Measurements from ENCODE around the gene ST8SIA2. TPM values are rescaled to one million over a fixed set of nuclear protein-coding genes. Genes with fewer than 3 reads are reported as not detected.

The ST8SIA2 gene
- total and polyA plus RNA-seq, 4 donors = not detected

DNA sequence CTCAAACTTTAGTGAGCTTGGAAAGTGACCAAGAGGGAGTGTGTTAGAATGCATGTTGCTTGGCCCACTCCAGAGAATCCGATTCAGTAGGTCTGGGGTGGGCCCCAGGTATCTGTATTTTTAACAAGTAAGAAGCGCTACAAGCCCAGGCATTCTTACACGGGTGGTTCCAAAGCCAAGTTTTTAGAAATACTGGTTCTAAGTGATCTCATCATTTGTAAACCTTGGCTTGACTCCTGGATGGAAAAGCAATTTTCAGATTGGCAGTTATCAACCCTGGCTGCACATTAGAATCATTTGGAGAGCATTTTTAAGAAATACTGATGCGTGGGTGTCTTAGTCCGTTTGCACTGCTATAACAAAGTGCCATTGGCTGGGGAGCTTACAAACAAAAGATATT is 27.3 kb upstream of the ST8SIA2 start:
- 87% methylated on average over 5 of the region's 5 CpGs for WGBS
- Histone ChIP-seq H3K9me3 (ENCODE audit: control insufficient read depth in 4 of 4, low read length in 3 of 4) (peaks cover 0 to 3% (median 0%) of the 10 kb centered on the region in 4 donors), H3K27ac (ENCODE audit: low read depth in 1 of 2, low read length in 2 of 2) (no peak overlapping the region), H3K36me3 (ENCODE audit: control insufficient read depth in 4 of 4, insufficient read depth in 3 of 4, low read depth in 1 of 4, low read length in 3 of 4) (no peaks in the 10 kb centered on the region), H3K9ac (ENCODE audit: low read depth in 1 of 2, low read length in 2 of 2) (no peak overlapping the region), H3K27me3 (ENCODE audit: control insufficient read depth in 4 of 4, insufficient read depth in 4 of 4, low read length in 3 of 4) (peaks cover 0 to 3% (median 0%) of the 10 kb centered on the region in 4 donors), H3K4me3 (ENCODE audit: low read depth in 1 of 3, low read length in 3 of 3) (no peak overlapping the region), H3K4me1 (ENCODE audit: control insufficient read depth in 4 of 4, insufficient read depth in 4 of 4, low read length in 3 of 4) (no peaks in the 10 kb centered on the region)
- no peak for TF ChIP-seq HNF4G (IDR thresholded peaks at IDR 0.05)
- TF ChIP-seq, protein P1, sequence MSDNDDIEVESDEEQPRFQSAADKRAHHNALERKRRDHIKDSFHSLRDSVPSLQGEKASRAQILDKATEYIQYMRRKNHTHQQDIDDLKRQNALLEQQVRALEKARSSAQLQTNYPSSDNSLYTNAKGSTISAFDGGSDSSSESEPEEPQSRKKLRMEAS (IDR thresholded peaks at IDR 0.05) = no peak
- TF ChIP-seq, protein P2, sequence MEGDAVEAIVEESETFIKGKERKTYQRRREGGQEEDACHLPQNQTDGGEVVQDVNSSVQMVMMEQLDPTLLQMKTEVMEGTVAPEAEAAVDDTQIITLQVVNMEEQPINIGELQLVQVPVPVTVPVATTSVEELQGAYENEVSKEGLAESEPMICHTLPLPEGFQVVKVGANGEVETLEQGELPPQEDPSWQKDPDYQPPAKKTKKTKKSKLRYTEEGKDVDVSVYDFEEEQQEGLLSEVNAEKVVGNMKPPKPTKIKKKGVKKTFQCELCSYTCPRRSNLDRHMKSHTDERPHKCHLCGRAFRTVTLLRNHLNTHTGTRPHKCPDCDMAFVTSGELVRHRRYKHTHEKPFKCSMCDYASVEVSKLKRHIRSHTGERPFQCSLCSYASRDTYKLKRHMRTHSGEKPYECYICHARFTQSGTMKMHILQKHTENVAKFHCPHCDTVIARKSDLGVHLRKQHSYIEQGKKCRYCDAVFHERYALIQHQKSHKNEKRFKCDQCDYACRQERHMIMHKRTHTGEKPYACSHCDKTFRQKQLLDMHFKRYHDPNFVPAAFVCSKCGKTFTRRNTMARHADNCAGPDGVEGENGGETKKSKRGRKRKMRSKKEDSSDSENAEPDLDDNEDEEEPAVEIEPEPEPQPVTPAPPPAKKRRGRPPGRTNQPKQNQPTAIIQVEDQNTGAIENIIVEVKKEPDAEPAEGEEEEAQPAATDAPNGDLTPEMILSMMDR (IDR thresholded peaks at IDR 0.05; ENCODE audit: low read depth, low read length, missing input control) = no peak
- no peak for TF ChIP-seq HNF4A (conservative IDR thresholded peaks at IDR 0.05)
- no peak for TF ChIP-seq EGR1 (IDR thresholded peaks at IDR 0.05; ENCODE audit: low read depth in 2 of 2)
- no peak for DNase-seq (ENCODE audit: low spot score)

DNA sequence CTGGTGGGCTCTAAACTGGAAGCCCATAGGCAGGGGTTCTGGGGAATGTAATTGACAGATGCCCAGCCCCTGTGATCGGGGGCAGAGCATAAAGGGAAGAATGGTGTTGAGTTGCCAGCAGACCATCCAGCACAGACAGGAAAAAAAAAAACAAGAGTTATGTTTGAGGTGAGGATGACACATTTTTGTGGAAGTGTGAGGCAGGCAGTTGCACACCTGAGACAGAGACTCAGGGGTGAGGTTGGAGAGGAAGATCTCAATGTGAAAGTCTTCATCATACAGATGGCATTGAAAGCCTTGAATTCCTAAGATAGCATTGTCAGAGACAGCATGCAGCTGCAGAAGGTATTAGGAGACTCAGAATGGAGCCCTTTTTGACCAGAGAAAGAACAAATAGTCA is 18.6 kb upstream of the ST8SIA2 start:
- TF ChIP-seq, protein P3, sequence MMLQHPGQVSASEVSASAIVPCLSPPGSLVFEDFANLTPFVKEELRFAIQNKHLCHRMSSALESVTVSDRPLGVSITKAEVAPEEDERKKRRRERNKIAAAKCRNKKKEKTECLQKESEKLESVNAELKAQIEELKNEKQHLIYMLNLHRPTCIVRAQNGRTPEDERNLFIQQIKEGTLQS (IDR thresholded peaks at IDR 0.05) = no peak
- no peak for TF ChIP-seq NR2F2 (IDR thresholded peaks at IDR 0.05)
- TF ChIP-seq, protein P4, sequence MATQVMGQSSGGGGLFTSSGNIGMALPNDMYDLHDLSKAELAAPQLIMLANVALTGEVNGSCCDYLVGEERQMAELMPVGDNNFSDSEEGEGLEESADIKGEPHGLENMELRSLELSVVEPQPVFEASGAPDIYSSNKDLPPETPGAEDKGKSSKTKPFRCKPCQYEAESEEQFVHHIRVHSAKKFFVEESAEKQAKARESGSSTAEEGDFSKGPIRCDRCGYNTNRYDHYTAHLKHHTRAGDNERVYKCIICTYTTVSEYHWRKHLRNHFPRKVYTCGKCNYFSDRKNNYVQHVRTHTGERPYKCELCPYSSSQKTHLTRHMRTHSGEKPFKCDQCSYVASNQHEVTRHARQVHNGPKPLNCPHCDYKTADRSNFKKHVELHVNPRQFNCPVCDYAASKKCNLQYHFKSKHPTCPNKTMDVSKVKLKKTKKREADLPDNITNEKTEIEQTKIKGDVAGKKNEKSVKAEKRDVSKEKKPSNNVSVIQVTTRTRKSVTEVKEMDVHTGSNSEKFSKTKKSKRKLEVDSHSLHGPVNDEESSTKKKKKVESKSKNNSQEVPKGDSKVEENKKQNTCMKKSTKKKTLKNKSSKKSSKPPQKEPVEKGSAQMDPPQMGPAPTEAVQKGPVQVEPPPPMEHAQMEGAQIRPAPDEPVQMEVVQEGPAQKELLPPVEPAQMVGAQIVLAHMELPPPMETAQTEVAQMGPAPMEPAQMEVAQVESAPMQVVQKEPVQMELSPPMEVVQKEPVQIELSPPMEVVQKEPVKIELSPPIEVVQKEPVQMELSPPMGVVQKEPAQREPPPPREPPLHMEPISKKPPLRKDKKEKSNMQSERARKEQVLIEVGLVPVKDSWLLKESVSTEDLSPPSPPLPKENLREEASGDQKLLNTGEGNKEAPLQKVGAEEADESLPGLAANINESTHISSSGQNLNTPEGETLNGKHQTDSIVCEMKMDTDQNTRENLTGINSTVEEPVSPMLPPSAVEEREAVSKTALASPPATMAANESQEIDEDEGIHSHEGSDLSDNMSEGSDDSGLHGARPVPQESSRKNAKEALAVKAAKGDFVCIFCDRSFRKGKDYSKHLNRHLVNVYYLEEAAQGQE (IDR thresholded peaks at IDR 0.05) = no peak
- TF ChIP-seq FOXA1 (IDR thresholded peaks at IDR 0.05) = no peak
- 59% methylated on average over 1 of the region's 1 CpG for WGBS
- no peaks in the 10 kb centered on the region for H3K9me3 ChIP-seq (ENCODE audit: control insufficient read depth in 4 of 4, low read length in 3 of 4)

DNA sequence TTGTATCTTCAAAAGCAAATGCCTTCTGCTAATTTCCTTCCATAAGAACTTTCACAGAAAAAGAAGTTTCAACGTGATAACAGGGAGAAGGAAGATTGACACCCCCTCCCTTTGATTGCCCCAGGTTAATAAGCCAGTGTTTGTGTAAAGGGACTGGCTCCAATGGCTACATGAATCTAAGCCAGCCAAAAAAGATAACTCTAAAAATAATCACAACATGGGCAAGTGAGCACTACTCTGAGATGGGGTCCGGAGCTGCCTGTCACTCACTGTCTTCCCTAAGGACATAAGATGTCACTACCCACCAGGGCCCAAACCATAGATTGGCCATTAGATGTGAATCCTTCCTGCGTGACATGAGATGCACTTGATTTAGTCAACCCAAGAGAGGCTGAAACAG is 17.6 kb upstream of the ST8SIA2 start:
- no peak for TF ChIP-seq JUND (IDR thresholded peaks at IDR 0.05)
- TF ChIP-seq, protein P3 (IDR thresholded peaks at IDR 0.05) = no peak
- TF ChIP-seq YY1 (IDR thresholded peaks at IDR 0.05) = no peak
- TF ChIP-seq, protein P5, sequence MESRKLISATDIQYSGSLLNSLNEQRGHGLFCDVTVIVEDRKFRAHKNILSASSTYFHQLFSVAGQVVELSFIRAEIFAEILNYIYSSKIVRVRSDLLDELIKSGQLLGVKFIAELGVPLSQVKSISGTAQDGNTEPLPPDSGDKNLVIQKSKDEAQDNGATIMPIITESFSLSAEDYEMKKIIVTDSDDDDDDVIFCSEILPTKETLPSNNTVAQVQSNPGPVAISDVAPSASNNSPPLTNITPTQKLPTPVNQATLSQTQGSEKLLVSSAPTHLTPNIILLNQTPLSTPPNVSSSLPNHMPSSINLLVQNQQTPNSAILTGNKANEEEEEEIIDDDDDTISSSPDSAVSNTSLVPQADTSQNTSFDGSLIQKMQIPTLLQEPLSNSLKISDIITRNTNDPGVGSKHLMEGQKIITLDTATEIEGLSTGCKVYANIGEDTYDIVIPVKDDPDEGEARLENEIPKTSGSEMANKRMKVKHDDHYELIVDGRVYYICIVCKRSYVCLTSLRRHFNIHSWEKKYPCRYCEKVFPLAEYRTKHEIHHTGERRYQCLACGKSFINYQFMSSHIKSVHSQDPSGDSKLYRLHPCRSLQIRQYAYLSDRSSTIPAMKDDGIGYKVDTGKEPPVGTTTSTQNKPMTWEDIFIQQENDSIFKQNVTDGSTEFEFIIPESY (IDR thresholded peaks at IDR 0.05) = no peak
- TF ChIP-seq, protein P2 (IDR thresholded peaks at IDR 0.05; ENCODE audit: low read depth, low read length, missing input control) = no peak
- TF ChIP-seq NR2F2 (IDR thresholded peaks at IDR 0.05) = no peak
- no peak for TF ChIP-seq FOXA2 (IDR thresholded peaks at IDR 0.05)
- Histone ChIP-seq H3K9me3 (ENCODE audit: control insufficient read depth in 4 of 4, low read length in 3 of 4) (no peaks in the 10 kb centered on the region), H3K4me1 (ENCODE audit: control insufficient read depth in 4 of 4, insufficient read depth in 4 of 4, low read length in 3 of 4) (no peaks in the 10 kb centered on the region), H3K27ac (ENCODE audit: low read depth in 1 of 2, low read length in 2 of 2) (no peak overlapping the region), H3K4me3 (ENCODE audit: low read depth in 1 of 3, low read length in 3 of 3) (no peak overlapping the region), H3K36me3 (ENCODE audit: control insufficient read depth in 4 of 4, insufficient read depth in 3 of 4, low read depth in 1 of 4, low read length in 3 of 4) (no peaks in the 10 kb centered on the region), H3K27me3 (ENCODE audit: control insufficient read depth in 4 of 4, insufficient read depth in 4 of 4, low read length in 3 of 4) (no peaks in the 10 kb centered on the region), H3K9ac (ENCODE audit: low read depth in 1 of 2, low read length in 2 of 2) (no peak overlapping the region)
- no peak for DNase-seq (ENCODE audit: low spot score)
- 71% methylated on average over 3 of the region's 3 CpGs for WGBS

More for the DNA sequence above, 18.6 kb upstream of the ST8SIA2 start:
- no peak for DNase-seq (ENCODE audit: low spot score)
- Histone ChIP-seq H3K27ac (ENCODE audit: low read depth in 1 of 2, low read length in 2 of 2) (no peak overlapping the region), H3K4me3 (ENCODE audit: low read depth in 1 of 3, low read length in 3 of 3) (no peak overlapping the region), H3K27me3 (ENCODE audit: control insufficient read depth in 4 of 4, insufficient read depth in 4 of 4, low read length in 3 of 4) (no peaks in the 10 kb centered on the region), H3K9ac (ENCODE audit: low read depth in 1 of 2, low read length in 2 of 2) (no peak overlapping the region), H3K4me1 (ENCODE audit: control insufficient read depth in 4 of 4, insufficient read depth in 4 of 4, low read length in 3 of 4) (no peaks in the 10 kb centered on the region), H3K36me3 (ENCODE audit: control insufficient read depth in 4 of 4, insufficient read depth in 3 of 4, low read depth in 1 of 4, low read length in 3 of 4) (no peaks in the 10 kb centered on the region)
